Epithelial cell of esophagus (primary cell): ENCODE data around the gene STING1.
"Not testable (repeated sequence)": the region's sequence is repeated elsewhere in the genome, so short reads cannot be mapped to it uniquely, and the experiment has no call there.

Experiments
- DNase-seq: peaks from one replicate; pipeline ENCODE4 v3.0.0; 2010; ENCODE audit warnings: low read depth
- H3K4me3 ChIP-seq: 2 replicates; pipeline ENCODE4 v1.5.1; 2011; ENCODE audit warnings: mild to moderate bottlenecking, low read length, control low read depth
- TF ChIP-seq, protein P1 (sequence below): IDR thresholded peaks from 2 replicates; pipeline ENCODE4 v1.5.1; 2011; ENCODE audit warnings: low read depth, mild to moderate bottlenecking, low read length, control low read depth, inconsistent platforms; ENCODE audit not compliant: insufficient read depth; ENCODE audit errors: missing control alignments

Gene STING1

DNA sequence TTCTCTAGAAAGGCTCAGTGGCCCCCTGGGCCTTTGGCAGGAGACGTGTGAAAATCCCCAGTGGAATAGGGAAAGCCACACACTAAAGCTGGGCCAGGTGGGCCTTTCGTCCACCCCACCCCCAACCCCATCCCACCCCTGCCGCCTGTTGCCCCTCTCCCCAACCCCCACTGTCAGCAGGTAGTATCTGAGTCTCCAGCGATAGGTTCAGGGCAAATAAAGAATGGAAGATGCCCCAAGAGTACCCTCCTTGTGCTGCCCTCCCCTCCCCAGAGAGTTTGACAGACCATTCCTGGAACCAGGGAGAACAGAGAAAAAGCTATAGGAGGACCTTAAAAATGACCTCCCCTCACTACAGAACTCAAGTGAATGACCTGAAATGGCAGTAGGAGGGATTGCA is 41.9 kb upstream of the STING1 start:
- no peak overlapping the region for H3K4me3 ChIP-seq
- TF ChIP-seq, protein P1, sequence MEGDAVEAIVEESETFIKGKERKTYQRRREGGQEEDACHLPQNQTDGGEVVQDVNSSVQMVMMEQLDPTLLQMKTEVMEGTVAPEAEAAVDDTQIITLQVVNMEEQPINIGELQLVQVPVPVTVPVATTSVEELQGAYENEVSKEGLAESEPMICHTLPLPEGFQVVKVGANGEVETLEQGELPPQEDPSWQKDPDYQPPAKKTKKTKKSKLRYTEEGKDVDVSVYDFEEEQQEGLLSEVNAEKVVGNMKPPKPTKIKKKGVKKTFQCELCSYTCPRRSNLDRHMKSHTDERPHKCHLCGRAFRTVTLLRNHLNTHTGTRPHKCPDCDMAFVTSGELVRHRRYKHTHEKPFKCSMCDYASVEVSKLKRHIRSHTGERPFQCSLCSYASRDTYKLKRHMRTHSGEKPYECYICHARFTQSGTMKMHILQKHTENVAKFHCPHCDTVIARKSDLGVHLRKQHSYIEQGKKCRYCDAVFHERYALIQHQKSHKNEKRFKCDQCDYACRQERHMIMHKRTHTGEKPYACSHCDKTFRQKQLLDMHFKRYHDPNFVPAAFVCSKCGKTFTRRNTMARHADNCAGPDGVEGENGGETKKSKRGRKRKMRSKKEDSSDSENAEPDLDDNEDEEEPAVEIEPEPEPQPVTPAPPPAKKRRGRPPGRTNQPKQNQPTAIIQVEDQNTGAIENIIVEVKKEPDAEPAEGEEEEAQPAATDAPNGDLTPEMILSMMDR, result no peak
- DNase-seq, result no peak

DNA sequence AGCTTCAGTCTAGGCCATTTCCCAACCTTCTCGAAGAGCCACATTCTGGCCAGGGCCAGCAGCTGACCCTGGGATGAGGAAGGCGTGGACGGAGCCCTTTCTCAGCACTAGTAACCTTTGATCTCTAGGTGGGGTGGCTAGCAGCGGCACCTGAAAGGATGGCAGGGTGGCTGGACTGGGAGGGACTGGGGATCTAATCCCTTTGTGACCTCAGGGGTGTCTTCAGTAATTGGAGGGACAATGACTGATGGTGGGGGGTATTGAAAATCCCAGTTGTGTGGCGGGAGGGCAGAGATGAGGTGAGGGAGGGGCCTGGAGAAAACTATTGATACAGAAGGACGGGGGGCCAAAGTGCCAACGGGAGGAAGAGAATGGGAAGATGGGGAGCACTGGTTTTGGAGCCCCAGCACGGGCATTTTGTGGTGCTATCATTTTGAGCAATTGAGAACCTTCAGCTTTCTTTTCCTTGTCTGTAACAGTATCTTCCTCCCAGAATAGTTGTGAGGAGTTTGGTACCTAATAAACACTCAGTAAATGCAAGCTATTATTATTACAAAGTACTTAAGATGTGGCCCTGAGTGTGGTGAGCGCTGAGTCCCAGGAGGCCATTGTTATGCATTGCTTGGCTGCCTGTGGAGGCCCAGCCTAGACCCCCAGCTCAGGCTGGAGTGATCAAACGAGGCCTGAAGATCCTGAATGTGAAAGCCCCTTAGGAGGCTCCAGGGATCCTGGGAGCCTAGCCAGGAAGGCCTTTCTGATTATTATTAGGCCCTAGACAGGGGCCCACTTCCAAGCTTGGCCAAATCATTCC is 41.3 kb upstream of the STING1 start:
- no peak for DNase-seq
- H3K4me3 ChIP-seq, result no peak overlapping the region
- TF ChIP-seq, protein P1, result no peak

GRCh38 chr5:139517683-139518564 is 35.4 kb upstream of the STING1 start:
- H3K4me3 ChIP-seq, result peak overlapping the region; percentile 68
- peak; percentile 79 for DNase-seq
- TF ChIP-seq, protein P1, result peak; percentile 65

DNA sequence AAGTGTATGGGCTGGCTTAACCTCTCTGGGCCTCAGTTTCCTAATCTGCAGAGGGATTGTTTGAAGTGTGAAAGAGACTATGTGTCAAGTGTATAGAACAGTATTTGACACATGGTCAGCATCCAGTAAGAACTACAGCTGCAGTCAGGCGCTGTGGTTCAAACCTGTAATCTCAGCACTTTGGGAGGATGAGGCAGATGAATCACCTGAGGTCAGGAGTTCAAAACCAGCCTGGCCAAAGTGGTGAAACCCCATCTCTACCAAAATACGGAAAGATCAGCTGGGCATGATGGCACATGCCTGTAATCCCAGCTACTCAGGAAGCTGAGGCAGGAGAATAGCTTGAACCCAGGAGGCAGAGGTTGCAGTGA is 31.9 kb upstream of the STING1 start:
- DNase-seq, result peak; percentile 63
- H3K4me3 ChIP-seq, result no peak overlapping the region
- TF ChIP-seq, protein P1, result no peak

DNA sequence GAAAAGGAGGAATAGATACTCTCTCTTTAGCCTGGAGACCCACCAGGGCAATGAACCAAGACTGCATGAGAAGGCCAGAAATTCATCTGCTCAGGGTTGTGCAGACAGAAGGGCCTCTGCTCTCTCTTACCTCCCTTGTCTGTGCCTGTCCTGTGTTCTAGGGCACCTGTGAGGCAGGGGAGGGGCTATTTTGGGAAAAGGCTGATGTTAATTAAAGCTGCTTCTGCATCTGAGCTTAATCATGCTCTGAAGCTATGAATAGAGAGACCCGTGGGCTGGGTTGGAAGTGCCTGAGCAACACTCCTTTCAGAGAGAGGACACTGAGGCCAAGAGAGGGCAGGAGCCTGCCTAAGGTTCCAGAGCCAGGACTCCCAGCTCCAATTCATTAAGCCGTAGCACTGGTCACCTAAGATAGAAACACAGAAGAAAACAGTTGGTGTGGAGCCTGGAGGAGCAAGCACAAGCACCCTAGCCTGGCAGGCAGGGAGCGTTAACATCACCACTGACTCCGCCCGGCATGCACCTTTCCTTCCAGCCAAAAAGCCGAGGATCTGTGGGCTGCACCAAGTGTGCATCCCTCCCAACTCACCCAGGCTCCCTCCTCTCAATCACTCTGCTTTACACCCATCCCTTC is 31.4 kb upstream of the STING1 start:
- TF ChIP-seq, protein P1, result no peak
- no peak for DNase-seq
- no peak overlapping the region for H3K4me3 ChIP-seq

GRCh38 chr5:139513434-139513833 is 30.9 kb upstream of the STING1 start:
- TF ChIP-seq, protein P1, result peak; percentile 76
- not testable (repeated sequence) for H3K4me3 ChIP-seq
- peak; percentile 87 for DNase-seq
